Endodermal cell (in vitro differentiated cells): Measurements from ENCODE around the gene KCNT2. TPM values are rescaled to one million over a fixed set of nuclear protein-coding genes. Genes with fewer than 3 reads are reported as not detected.

ENCODE experiments used
- DNase-seq: peaks from one replicate; pipeline ENCODE4 v3.0.0-alpha.2; 2017
- H3K27ac ChIP-seq: 2 replicates; pipeline ENCODE4 v1.5.1; 2013; ENCODE audit warnings: mild to moderate bottlenecking, low read depth, low read length, moderate library complexity
- H3K27me3 ChIP-seq: 2 replicates; pipeline ENCODE4 v1.6.1; 2013; ENCODE audit warnings: mild to moderate bottlenecking, low read length, moderate library complexity; ENCODE audit not compliant: insufficient read depth, control insufficient read depth, poor library complexity, severe bottlenecking
- H3K36me3 ChIP-seq: 2 replicates; pipeline ENCODE4 v1.7.0; 2013; ENCODE audit warnings: mild to moderate bottlenecking, low read length, moderate library complexity; ENCODE audit not compliant: control insufficient read depth, insufficient read depth
- H3K4me1 ChIP-seq: one replicate; pipeline ENCODE4 v1.7.0; 2013; ENCODE audit warnings: low read length; ENCODE audit not compliant: control insufficient read depth, insufficient read depth
- H3K4me3 ChIP-seq: 2 replicates; pipeline ENCODE4 v1.5.1; 2013; ENCODE audit warnings: mild to moderate bottlenecking, low read length, moderate library complexity
- H3K9ac ChIP-seq: 2 replicates; pipeline ENCODE4 v1.6.1; 2013; ENCODE audit warnings: mild to moderate bottlenecking, low read length, moderate library complexity; ENCODE audit not compliant: poor library complexity, severe bottlenecking; ENCODE audit errors: extremely low read depth
- H3K9me3 ChIP-seq: 2 replicates; pipeline ENCODE4 v1.6.1; 2013; ENCODE audit warnings: mild to moderate bottlenecking, low read length, moderate library complexity; ENCODE audit not compliant: control insufficient read depth
- H3K27ac Mint-ChIP-seq: 2 replicates; pipeline ENCODE4 v1.8.0; 2020; ENCODE audit warnings: mixed read lengths
- H3K27me3 Mint-ChIP-seq: 2 replicates; pipeline ENCODE4 v1.8.0; 2021; ENCODE audit warnings: mild to moderate bottlenecking, mixed read lengths; ENCODE audit not compliant: insufficient read depth
- H3K36me3 Mint-ChIP-seq: 2 replicates; pipeline ENCODE4 v1.8.0; 2020; ENCODE audit warnings: low read depth, mixed read lengths
- H3K4me1 Mint-ChIP-seq: 2 replicates; pipeline ENCODE4 v1.8.0; 2020; ENCODE audit warnings: mixed read lengths
- H3K4me3 Mint-ChIP-seq: 2 replicates; pipeline ENCODE4 v1.8.0; 2020; ENCODE audit warnings: mild to moderate bottlenecking, moderate library complexity, mixed read lengths
- H3K9me3 Mint-ChIP-seq: 2 replicates; pipeline ENCODE4 v1.8.0; 2020; ENCODE audit warnings: mild to moderate bottlenecking, mixed read lengths
- WGBS, 2 experiments: methylation state at CpG; one replicate each; pipeline versions ENCODE4 v1.1.5 to v1.1.7; 2013; ENCODE audit warnings: missing lambda C conversion rate in 2 of 2, mixed read lengths in 1 of 2; ENCODE audit not compliant: insufficient coverage in 1 of 2, insufficient read length in 1 of 2; 5-methylcytosine and 5-hydroxymethylcytosine counted together
- total RNA-seq, 2 donors: library from RNA; stranded (reverse); fragmentation: NEBNext Ultra II Directional in 1 of 2; extraction: Animal tissue kit (Norgen Biotek cat#: 25700) in 1 of 2; gene quantifications; 2 replicates in 1 of 2; 3 replicates in 1 of 2; pipeline ENCODE4 v1.2.1, GENCODE V29; 2021
- TF ChIP-seq, protein P1 (sequence below): fragments of 200-600 bp; sonication (generic); conservative IDR thresholded peaks from 2 replicates; pipeline ENCODE4 v1.5.0; 2021; ENCODE audit warnings: antibody characterized with exemption, mild to moderate bottlenecking

KCNT2 gene
- total RNA-seq, 2 donors from 2014 or later = 9.1 to 12.1 TPM

DNA sequence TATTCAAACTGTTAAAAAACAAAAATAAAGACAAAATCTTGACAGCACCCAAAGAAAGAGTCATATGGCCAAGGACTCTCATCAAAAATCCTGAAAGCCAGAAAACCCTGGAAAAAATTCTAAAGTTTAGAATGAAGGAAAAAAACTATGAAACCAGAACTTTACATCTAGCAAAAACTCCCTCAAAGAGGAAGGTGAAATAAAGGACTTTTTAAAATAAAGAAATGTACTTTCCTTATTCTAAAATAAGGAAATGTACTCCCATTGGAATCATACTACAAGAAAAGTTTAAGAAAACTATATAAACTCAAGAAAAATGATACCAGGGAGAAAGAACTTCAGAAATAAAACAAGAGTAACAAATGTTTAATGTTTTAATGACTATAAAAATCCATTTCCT lies 206.3 kb downstream of the KCNT2 start:
- TF ChIP-seq, protein P1, sequence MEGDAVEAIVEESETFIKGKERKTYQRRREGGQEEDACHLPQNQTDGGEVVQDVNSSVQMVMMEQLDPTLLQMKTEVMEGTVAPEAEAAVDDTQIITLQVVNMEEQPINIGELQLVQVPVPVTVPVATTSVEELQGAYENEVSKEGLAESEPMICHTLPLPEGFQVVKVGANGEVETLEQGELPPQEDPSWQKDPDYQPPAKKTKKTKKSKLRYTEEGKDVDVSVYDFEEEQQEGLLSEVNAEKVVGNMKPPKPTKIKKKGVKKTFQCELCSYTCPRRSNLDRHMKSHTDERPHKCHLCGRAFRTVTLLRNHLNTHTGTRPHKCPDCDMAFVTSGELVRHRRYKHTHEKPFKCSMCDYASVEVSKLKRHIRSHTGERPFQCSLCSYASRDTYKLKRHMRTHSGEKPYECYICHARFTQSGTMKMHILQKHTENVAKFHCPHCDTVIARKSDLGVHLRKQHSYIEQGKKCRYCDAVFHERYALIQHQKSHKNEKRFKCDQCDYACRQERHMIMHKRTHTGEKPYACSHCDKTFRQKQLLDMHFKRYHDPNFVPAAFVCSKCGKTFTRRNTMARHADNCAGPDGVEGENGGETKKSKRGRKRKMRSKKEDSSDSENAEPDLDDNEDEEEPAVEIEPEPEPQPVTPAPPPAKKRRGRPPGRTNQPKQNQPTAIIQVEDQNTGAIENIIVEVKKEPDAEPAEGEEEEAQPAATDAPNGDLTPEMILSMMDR = no peak
- Mint-ChIP-seq H3K9me3 (no peaks in the 10 kb centered on the region), H3K4me1 (peaks cover 10% of the 10 kb centered on the region), H3K4me3 (no peak overlapping the region), H3K27me3 (no peaks in the 10 kb centered on the region), H3K27ac (peak overlapping the region; percentile 76), H3K36me3 (no peaks in the 10 kb centered on the region)
- Histone ChIP-seq H3K4me3 (no peak overlapping the region), H3K4me1 (no peaks in the 10 kb centered on the region), H3K27ac (no peak overlapping the region), H3K9me3 (no peaks in the 10 kb centered on the region), H3K9ac (no peak overlapping the region), H3K27me3 (no peaks in the 10 kb centered on the region), H3K36me3 (no peaks in the 10 kb centered on the region)
- DNase-seq = no peak

DNA sequence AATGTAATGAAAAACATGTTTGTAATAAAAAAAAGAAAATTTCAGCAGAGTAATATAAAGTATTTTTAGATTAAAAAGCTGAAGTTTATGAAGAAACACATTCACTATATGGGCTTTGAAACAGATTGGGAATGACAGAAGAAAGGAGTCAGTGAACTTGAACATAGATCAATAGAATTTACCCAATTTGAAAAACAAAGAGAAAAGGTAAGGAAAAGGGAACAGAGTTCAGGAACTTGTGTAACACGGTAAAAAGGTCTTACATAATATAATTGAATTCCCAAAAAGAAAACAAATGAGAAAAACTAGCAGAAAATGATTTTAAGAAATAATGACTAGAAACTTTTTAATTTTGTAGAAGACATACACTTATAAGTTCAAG lies 206.8 kb downstream of the KCNT2 start:
- H3K4me1 Mint-ChIP-seq = peaks cover 10% of the 10 kb centered on the region
- H3K4me3 Mint-ChIP-seq = no peak overlapping the region
- no peak overlapping the region for H3K27ac ChIP-seq
- no peaks in the 10 kb centered on the region for H3K27me3 ChIP-seq
- no peak overlapping the region for H3K4me3 ChIP-seq
- H3K9me3 Mint-ChIP-seq = no peaks in the 10 kb centered on the region
- no peaks in the 10 kb centered on the region for H3K9me3 ChIP-seq
- TF ChIP-seq, protein P1 = no peak
- H3K9ac ChIP-seq = no peak overlapping the region
- H3K27ac Mint-ChIP-seq = peak overlapping the region; percentile 76
- WGBS, 2 experiments = 40% methylated on average over 1 of the region's 1 CpG; no CpG with 5 or more reads in 1 of the 2 experiments
- no peaks in the 10 kb centered on the region for H3K36me3 ChIP-seq
- H3K27me3 Mint-ChIP-seq = no peaks in the 10 kb centered on the region
- DNase-seq = no peak
- no peaks in the 10 kb centered on the region for H3K4me1 ChIP-seq
- no peaks in the 10 kb centered on the region for H3K36me3 Mint-ChIP-seq

DNA sequence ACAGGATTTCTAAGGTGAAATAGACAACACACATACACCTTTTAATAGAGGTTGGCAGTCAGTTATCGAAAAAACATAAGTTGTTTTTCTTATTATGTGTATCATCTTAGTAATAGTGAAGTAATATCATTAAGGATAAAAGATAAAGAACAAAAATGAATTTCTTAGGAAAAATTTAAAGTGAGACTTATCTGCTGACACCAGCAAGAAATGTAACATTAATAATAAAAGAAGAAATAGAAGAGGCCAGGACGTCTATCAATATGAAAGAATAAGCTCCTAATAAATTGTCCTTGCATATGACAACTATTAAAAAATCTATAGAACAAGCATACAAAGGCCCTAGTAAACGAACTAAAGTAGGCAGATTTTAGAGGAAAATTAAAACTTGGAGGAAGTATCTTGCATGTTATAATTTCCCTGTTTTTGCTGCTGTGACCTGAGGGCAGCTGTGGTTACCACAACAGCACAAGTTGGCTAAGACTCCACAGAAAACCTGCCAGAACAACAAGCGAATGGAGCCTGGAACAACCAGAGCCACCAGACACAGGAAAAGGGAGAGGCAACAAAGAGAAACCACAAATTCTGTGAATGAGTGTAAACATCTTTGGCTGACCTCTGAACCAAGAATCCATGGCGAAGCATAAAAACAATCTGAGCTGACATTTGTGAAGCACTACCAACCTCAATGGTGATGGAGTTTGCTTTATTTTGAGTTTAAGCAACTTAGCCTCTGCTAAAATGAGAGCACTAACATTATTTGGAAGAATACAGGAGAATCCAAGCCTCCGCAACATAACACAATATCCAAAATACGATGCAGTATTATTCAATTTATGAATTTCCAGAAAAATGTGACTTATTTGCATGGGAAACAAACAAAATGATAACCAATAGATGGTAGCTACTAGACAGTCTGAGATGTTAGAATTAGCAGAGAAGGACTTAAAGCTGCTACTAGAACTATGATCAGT lies 207.5 kb downstream of the KCNT2 start:
- no peak overlapping the region for H3K4me3 ChIP-seq
- no peak for DNase-seq
- Mint-ChIP-seq H3K4me1 (peaks cover 10% of the 10 kb centered on the region), H3K27me3 (no peaks in the 10 kb centered on the region), H3K27ac (peak overlapping the region; percentile 58), H3K4me3 (no peak overlapping the region), H3K36me3 (peaks cover 2% of the 10 kb centered on the region), H3K9me3 (no peaks in the 10 kb centered on the region)
- WGBS, 2 experiments = 82 to 92% methylated on average over 3 to 6 of the region's 7 CpGs
- H3K9me3 ChIP-seq = no peaks in the 10 kb centered on the region
- TF ChIP-seq, protein P1 = no peak
- no peaks in the 10 kb centered on the region for H3K4me1 ChIP-seq
- H3K27ac ChIP-seq = no peak overlapping the region
- no peaks in the 10 kb centered on the region for H3K27me3 ChIP-seq
- no peak overlapping the region for H3K9ac ChIP-seq
- no peaks in the 10 kb centered on the region for H3K36me3 ChIP-seq
